GM12878 (cell line): ENCODE results near the gene NIPSNAP3A. TPM values are rescaled to one million over a fixed set of nuclear protein-coding genes. Genes with fewer than 3 reads are reported as not detected.

Experiments used
- ATAC-seq: fragments of 200-7000 bp; cut with Tn5 transposase; 3 replicates; pipeline ENCODE4 v1.9.1; 2020; ENCODE audit warnings: mild to moderate bottlenecking, moderate library complexity
- BruUV-seq: library from RNA; stranded (reverse); fragments of 400-500 nt; replicated peaks from 2 replicates; lab custom pipeline; 2021; lab: Mats Ljungman, UMichigan
- CTCF ChIA-PET: fragments of 300-600 bp; sonication (Branson Sonifier 250); formaldehyde crosslinking; extraction: SDS; loops from one replicate; lab custom pipeline; 2021; ENCODE audit warnings: inconsistent platforms; lab: Yijun Ruan, JAX
- POLR2A ChIA-PET: fragments of 350-600 bp; formaldehyde crosslinking; extraction: SDS; loops from one replicate; lab custom pipeline; 2021; ENCODE audit warnings: inconsistent platforms; lab: Charles Lee
- RAD21 ChIA-PET: fragments of 300-600 bp; sonication (Branson Sonifier 250); formaldehyde crosslinking; loops from one replicate; lab custom pipeline; 2023; ENCODE audit warnings: antibody characterized with exemption; ENCODE audit not compliant: unreplicated experiment; lab: Charles Lee
- SMC1A ChIA-PET: fragments of 300-600 bp; sonication (Branson Sonifier 250); formaldehyde crosslinking; loops from one replicate; lab custom pipeline; 2023; ENCODE audit not compliant: unreplicated experiment, uncharacterized antibody; lab: Charles Lee
- DNase-seq: peaks from one replicate; pipeline ENCODE4 v3.0.0-alpha.2; 2011; ENCODE audit warnings: low read depth, low spot score
- FAIRE-seq: peaks from 3 replicates; lab custom pipeline; 2011; peaks lifted over from hg19 to GRCh38; lab: Jason Lieb, UNC
- H2AFZ ChIP-seq: 2 replicates; pipeline ENCODE4 v1.6.0; 2011; ENCODE audit warnings: low read depth, low read length, control low read depth; ENCODE audit not compliant: control insufficient read depth
- H3K27ac ChIP-seq: 2 replicates; pipeline ENCODE4 v1.5.1; 2011; ENCODE audit warnings: control low read depth; ENCODE audit not compliant: control insufficient read depth, insufficient read depth
- H3K27me3 ChIP-seq, 2 experiments: replicated peaks in 1 of 2; 2 replicates each; pipeline versions ENCODE4 v1.6.0 to v1.6.1; 2011; ENCODE audit warnings: low read length in 1 of 2; ENCODE audit not compliant: control insufficient read depth in 2 of 2, insufficient read depth in 2 of 2
- H3K36me3 ChIP-seq, 2 experiments: 2 replicates each; pipeline ENCODE4 v1.5.1; 2011; ENCODE audit warnings: low read length in 1 of 2; ENCODE audit not compliant: control insufficient read depth in 2 of 2, insufficient read depth in 2 of 2
- H3K4me1 ChIP-seq: 2 replicates; pipeline ENCODE4 v1.6.1; 2011; ENCODE audit warnings: mild to moderate bottlenecking, low read length, moderate library complexity, mixed read lengths; ENCODE audit not compliant: control insufficient read depth, insufficient read depth
- H3K4me2 ChIP-seq: 2 replicates; pipeline ENCODE4 v1.6.0; 2011; ENCODE audit warnings: control low read depth; ENCODE audit not compliant: control insufficient read depth, insufficient read depth
- H3K4me3 ChIP-seq: fragments of 200-600 bp; sonication (generic); 2 replicates; pipeline ENCODE4 v1.5.1; 2016
- H3K79me2 ChIP-seq: 2 replicates; pipeline ENCODE4 v1.6.0; 2011; ENCODE audit warnings: low read length; ENCODE audit not compliant: control insufficient read depth, insufficient read depth
- H3K9ac ChIP-seq: 2 replicates; pipeline ENCODE4 v1.8.0; 2011; ENCODE audit warnings: low read length, control low read depth, mixed read lengths; ENCODE audit not compliant: control insufficient read depth, insufficient read depth
- H3K9me3 ChIP-seq: replicated peaks from 3 replicates; pipeline ENCODE4 v1.5.1; 2011; ENCODE audit warnings: mild to moderate bottlenecking, low read length; ENCODE audit not compliant: control insufficient read depth, insufficient read depth
- H4K20me1 ChIP-seq: 2 replicates; pipeline ENCODE4 v1.6.0; 2011; ENCODE audit not compliant: control insufficient read depth, insufficient read depth
- BCL3 ChIP-seq: IDR thresholded peaks from 2 replicates; pipeline ENCODE4 v1.6.1; 2011; ENCODE audit warnings: borderline replicate concordance, low read depth, mild to moderate bottlenecking, moderate library complexity, low read length; ENCODE audit not compliant: insufficient read depth, poor library complexity, severe bottlenecking
- CBX3 ChIP-seq: fragments of 200-600 bp; sonication (generic); IDR thresholded peaks from 2 replicates; pipeline ENCODE4 v1.6.1; 2016; ENCODE audit warnings: low read depth, borderline replicate concordance
- HCFC1 ChIP-seq: fragments of 150-350 bp; IDR thresholded peaks from 2 replicates; pipeline ENCODE4 v1.6.1; 2014; ENCODE audit warnings: low read length
- IKZF2 ChIP-seq, 2 experiments: fragments of 450-650 bp; IDR thresholded peaks; 2 replicates each; pipeline ENCODE4 v1.6.1; 2017; ENCODE audit warnings: mild to moderate bottlenecking in 2 of 2, moderate library complexity in 2 of 2
- KLF5 ChIP-seq: fragments of 450-650 bp; IDR thresholded peaks from 2 replicates; pipeline ENCODE4 v1.6.1; 2014; ENCODE audit warnings: mild to moderate bottlenecking; ENCODE audit not compliant: partially characterized antibody
- MYC ChIP-seq: IDR thresholded peaks from 2 replicates; pipeline ENCODE4 v1.6.1; 2011; ENCODE audit warnings: mild to moderate bottlenecking, low read length, moderate library complexity, inconsistent platforms; ENCODE audit not compliant: insufficient read depth, insufficient replicate concordance, insufficient read length, severe bottlenecking
- SPI1 ChIP-seq: IDR thresholded peaks from 2 replicates; pipeline ENCODE4 v1.6.1; 2011; ENCODE audit warnings: low read depth, mild to moderate bottlenecking, low read length, moderate library complexity, borderline replicate concordance; ENCODE audit not compliant: insufficient read depth
- WGBS: methylation state at CpG from one replicate; pipeline ENCODE4 v1.1.6; 2016; ENCODE audit warnings: low lambda C conversion rate; ENCODE audit not compliant: insufficient replicate concordance, insufficient coverage; ENCODE audit errors: missing lambda C conversion rate; 5-methylcytosine and 5-hydroxymethylcytosine counted together
- in situ Hi-C: fragments of 300-500 bp; cut with MboI; formaldehyde crosslinking; loops from 9 replicates; pipeline ENCODE4 v1.14.3; 2018; ENCODE audit warnings: mixed read lengths
- intact Hi-C: fragments of 100-400 bp; cut with micrococcal nuclease; formaldehyde crosslinking; loops from one replicate; pipeline ENCODE4 v1.14.2; 2022; ENCODE audit not compliant: unreplicated experiment
- polyA plus RNA-seq, 11 experiments: library from polyadenylated mRNA; depleted of rRNA in 4 of 11; unstranded in 6 of 11; stranded (reverse) in 5 of 11; fragments of >200 nt; fragmentation: Nextera tagmentation in 4 of 11; fragmentation: Illumina TruSeq in 1 of 11; extraction: Ambion mirVana in 4 of 11; extraction: Trizol in 1 of 11; gene quantifications; 1 replicate in 1 of 11; 2 replicates in 10 of 11; pipeline versions ENCODE4 v1.2.1 to v1.2.3, GENCODE V29; 2011 to 2016; ENCODE audit warnings: inconsistent platforms in 2 of 11, missing spikeins in 2 of 11, low read depth in 1 of 11
- total RNA-seq, 4 experiments: library from RNA; depleted of rRNA in 3 of 4; stranded (reverse); fragments of >200 nt in 3 of 4; fragmentation: Illumina TruSeq in 1 of 4; extraction: Trizol in 1 of 4; gene quantifications; 2 replicates each; pipeline versions ENCODE4 v1.2.1 to v1.2.3, GENCODE V29; 2013 to 2021

NIPSNAP3A gene
- total and polyA plus RNA-seq, 10 of the 15 experiments (the other 5 are each of a cell fraction or from before 2014, with no cell fraction given): 19.1 to 87.2 (median 34.0) TPM

GRCh38 chr9:104783588-104783987 lies 36.1 kb downstream of the NIPSNAP3A start:
- Histone ChIP-seq H3K4me2 (no peak overlapping the region), H3K9me3 (no peaks in the 10 kb centered on the region), H3K79me2 (no peaks in the 10 kb centered on the region), H3K27ac (no peak overlapping the region), H2AFZ (no peak overlapping the region), H3K4me1 (no peaks in the 10 kb centered on the region; the same call in 1 of the 2 replicates), H3K36me3 (no peaks in the 10 kb centered on the region), H3K9ac (no peak overlapping the region), H4K20me1 (no peaks in the 10 kb centered on the region), H3K4me3 (no peak overlapping the region), H3K27me3 (no peaks in the 10 kb centered on the region)
- no peak for TF ChIP-seq MYC
- peak; percentile 43 for TF ChIP-seq BCL3
- POLR2A ChIA-PET: interaction anchor here (0.9 kb wide), 1 partner anchor 11 kb away, joined by 5 read pairs; no protein-coding TSS in a partner anchor
- in situ Hi-C loops: no loop called here
- FAIRE-seq (no peak), DNase-seq (no peak), ATAC-seq (no peak)
- SMC1A ChIA-PET: interaction anchor here (1.0 to 1.3 kb wide), 2 partner anchors 78 to 79 kb away, joined by 3 to 6 read pairs; no protein-coding TSS in a partner anchor
- CTCF ChIA-PET: interaction anchor here (1.4 kb wide), 1 partner anchor 79 kb away, joined by 3 read pairs; no protein-coding TSS in a partner anchor
- no TSS peak for BruUV-seq
- intact Hi-C loops: no loop called here
- RAD21 ChIA-PET: interaction anchor here (0.6 kb wide), 1 partner anchor 326 kb away, joined by 3 read pairs; no protein-coding TSS in a partner anchor
- 81% methylated on average over 4 of the region's 4 CpGs for WGBS

- BruUV-seq: no TSS peak
- Histone ChIP-seq H3K36me3 (no peaks in the 10 kb centered on the region), H3K9ac (no peak overlapping the region), H4K20me1 (no peaks in the 10 kb centered on the region), H3K4me1 (no peaks in the 10 kb centered on the region; the same call in 1 of the 2 replicates), H3K27me3 (no peaks in the 10 kb centered on the region), H3K9me3 (no peaks in the 10 kb centered on the region)
- 0% methylated on average over 2 of the region's 2 CpGs for whole genome bisulfite sequencing
- ChIA-PET RAD21 (interaction anchor here (0.5 kb wide), 1 partner anchor 101 kb away, joined by 4 read pairs; no protein-coding TSS in a partner anchor), POLR2A (interaction anchor here (0.5 kb wide), 1 partner anchor 37 kb away, joined by 3 read pairs; the partner anchor contains the start of gene NIPSNAP3A), SMC1A (interaction anchor here (1.0 kb wide), 1 partner anchor 77 kb away, joined by 3 read pairs; no protein-coding TSS in a partner anchor)
- TF ChIP-seq SPI1 (peak; percentile 49; the same call in 1 of the 2 replicates), IKZF2 (IDR thresholded peaks at IDR 0.05) (peak in 1 of 2 experiments; percentile 36; a peak in 2 of 4 replicates), KLF5 (no peak), HCFC1 (no peak), CBX3 (no peak)
- TF ChIP-seq, all 136 proteins: peak for 2
- no peak for DNase-seq
- in situ Hi-C loops: no loop called here
- Histone ChIP-seq H3K79me2 (no peaks in the 10 kb centered on the region), H3K27ac (no peak overlapping the region), H3K4me3 (no peak overlapping the region), H2AFZ (peak overlapping the region; percentile 48), H3K4me2 (peak overlapping the region; percentile 22)
- FAIRE-seq: no peak
- CTCF ChIA-PET: interaction anchor here (0.6 to 1.4 kb wide), 2 partner anchors 78 to 80 kb away, joined by 3 read pairs; no protein-coding TSS in a partner anchor
- intact Hi-C loops: no loop called here
- peak; percentile 91 for ATAC-seq
These were observed 36.6 kb downstream of the NIPSNAP3A start for GRCh38 chr9:104784098-104784497.
